NCI-H526 treated with DMSO at 0.1 percent for 48 hours (cell line): Measurements from ENCODE around the gene SLC35G2.
"Not testable (repeated sequence)": the region's sequence is repeated elsewhere in the genome, so short reads cannot be mapped to it uniquely, and the experiment has no call there.

Experiments
- DNase-seq: peaks from one replicate; lab custom pipeline; 2025; lab: John Stamatoyannopoulos, UW

Gene SLC35G2

DNA sequence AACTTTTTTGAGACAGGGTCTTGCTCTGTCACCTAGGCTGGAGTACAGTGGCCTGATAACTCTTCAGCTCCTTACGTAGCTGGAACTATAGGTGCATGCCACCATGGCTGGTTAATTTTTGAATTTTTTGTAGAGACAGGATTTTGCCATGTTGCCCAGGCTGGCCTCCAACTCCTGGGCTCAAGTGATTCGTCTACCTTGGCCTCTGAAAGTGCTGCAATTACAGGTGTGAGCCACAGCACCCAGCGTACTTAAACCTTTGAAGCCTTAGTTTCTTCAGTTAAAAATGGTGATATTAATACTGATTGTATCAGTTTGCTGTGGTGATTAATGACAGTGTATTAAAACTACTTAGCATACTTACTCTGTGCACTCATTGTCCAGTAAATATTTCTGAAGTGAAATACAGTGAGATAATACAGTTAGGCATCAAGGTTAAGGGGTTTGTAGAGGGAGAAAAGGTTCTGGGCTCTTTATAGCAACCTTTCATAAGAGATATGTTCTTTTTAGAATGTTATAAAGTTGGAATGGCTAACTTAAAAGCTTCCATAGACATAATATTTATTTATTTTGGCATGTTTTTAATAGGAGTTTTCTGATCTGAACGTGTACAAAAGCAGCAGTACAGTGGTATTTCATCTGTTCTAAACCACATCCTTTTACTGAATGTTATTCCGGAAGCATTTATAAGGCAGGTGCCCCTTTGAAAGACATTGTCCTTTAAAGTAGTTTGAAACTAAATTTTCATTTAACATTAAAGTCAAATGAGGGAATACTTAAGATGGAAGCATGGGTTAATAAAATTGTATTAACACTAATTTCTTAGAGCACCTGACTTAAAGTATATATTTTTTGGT, 66.7 kb downstream of the SLC35G2 start:
- DNase-seq = no peak

DNA sequence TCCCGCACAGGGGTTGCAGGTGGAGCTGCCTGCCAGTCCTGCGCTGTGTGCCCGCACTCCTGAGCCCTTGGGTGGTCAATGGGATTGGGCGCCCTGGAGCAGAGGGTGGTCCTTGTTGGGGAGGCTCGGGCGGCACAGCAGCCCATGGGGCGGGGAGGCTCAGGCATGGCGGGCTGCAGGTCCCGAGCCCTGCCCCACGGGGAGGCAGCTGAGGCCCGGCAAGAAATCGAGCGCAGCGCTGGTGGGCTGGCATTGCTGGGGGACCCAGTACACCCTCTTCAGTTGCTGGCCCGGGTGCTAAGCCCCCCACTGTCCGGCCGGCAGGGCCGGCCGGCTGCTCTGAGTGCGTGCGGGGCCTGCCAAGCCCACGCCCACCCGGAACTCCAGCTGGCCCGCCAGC, 71.0 kb downstream of the SLC35G2 start:
- DNase-seq = no peak

DNA sequence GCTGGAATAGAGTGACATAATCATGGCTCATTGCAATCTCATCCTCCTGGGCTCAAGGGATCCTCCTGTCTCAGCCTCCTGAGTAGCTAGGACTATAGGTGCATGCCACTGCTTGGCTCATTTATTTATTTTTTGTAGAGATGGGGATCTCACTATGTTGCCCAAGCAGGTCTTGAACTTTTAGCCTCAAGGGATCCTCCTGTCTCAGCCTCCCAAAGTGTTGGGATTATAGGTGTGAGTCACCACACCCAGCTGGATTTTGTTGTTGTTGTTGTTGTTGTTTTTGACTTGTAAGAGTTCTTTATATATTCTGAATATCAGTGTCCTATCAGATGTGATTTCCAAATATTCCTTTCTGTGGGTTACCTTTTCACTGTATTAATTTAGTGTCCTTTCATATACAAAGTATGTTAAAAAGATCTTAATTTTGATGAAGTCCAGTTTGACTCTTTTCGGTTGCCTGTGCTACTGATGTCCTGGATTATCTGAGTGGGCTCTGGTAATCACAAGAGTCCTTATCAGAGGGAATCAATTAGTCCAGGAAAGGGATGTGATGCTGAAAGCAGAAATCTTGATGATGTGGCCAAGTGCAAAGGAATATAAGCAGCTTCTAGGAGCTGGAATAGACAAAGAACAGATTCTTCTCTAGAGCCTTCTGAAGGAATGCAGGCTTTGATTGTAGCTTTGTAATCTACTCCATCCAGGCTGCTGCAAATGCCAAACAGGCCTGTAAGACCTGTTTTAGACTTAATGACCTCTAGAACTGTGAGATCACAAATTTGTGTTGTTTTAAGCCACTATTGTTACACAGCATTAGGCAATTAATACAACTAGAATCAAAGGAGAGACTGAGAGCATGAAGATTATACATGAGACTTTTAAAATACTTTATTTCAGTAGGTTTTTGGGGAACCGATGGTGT, 73.3 kb downstream of the SLC35G2 start:
- DNase-seq = no peak

DNA sequence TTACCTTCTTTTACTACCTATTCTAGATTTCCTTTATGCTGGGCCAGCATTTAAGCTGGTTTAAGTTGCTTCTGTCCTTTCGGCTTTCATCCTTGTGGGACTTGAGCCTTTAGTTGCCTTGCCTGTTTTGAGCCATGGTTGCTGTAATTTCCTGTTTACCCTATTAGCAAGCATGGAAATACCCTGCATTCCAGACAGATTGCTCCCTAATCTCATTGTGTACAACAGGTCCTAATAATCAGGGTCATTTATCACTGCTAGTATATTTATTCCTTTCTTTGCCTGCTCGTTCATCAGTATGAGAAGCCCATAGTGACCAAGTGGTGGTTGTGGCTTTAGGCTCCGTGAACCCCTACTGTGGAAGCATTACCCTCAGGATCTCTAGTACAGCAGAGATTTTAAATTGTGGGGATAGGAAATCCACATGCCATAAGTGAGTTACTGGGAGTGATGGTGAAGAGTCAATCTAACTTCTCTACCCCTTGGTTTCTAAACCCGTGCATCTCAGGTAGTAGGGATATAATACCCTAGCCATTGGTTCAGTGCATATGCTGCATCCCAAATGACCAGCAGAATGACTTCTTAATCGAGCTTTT, 75.0 kb downstream of the SLC35G2 start:
- no peak for DNase-seq

DNA sequence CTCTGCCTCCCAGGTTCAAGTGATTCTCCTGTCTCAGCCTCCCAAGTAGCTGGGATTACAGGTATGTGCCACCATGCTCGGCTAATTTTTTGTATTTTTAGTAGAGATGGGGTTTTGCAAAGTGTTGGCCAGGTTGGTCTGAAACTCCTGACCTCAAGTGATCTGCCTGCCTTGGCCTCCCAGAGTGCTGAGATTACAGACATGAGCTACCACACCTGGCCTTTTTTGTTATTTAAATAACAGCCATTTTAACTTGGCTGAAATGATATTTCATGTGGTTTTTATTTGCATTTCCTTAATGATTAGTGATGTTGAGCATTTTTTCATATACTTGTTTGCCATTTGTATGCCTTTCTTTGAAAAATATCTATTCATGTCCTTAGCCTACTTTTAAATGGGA, 78.2 kb downstream of the SLC35G2 start:
- not testable (repeated sequence) for DNase-seq

DNA sequence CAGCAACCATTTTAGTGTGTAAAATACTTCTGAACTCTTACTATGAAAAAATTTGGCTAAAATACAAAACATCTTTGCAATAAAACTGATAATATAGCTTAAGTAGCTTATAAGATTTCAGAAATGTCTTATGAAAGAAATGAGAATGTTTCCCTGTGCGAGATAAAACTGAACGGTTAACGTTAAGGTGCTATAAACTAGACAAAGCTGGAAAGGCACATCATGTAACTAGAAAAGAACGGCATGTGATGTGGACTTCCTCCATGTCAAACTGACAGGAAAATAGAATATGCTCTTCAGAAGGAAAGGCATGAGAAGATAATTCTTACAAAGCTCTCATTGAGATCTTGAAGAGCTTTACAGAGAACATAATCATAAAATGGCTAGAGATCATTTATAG, 79.6 kb downstream of the SLC35G2 start:
- DNase-seq = no peak

DNA sequence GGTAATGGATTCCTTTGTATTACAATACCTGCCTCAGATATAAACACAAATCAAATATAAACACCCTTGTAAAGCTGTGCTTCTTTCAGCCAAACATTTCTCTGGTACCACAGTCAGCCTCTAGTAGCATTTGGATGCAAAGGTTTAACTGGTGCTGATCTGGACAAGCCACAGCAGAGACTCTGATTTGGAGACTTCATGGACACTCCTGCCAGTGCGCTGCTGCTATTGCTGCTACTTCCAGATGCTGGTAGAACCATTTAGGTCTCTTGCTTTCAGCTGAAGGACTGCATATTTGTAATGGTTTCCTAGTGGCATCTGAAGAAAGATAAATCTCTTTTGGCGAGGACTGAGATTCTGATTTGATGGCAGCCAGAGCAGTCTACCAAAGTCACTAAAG, 80.0 kb downstream of the SLC35G2 start:
- no peak for DNase-seq

DNA sequence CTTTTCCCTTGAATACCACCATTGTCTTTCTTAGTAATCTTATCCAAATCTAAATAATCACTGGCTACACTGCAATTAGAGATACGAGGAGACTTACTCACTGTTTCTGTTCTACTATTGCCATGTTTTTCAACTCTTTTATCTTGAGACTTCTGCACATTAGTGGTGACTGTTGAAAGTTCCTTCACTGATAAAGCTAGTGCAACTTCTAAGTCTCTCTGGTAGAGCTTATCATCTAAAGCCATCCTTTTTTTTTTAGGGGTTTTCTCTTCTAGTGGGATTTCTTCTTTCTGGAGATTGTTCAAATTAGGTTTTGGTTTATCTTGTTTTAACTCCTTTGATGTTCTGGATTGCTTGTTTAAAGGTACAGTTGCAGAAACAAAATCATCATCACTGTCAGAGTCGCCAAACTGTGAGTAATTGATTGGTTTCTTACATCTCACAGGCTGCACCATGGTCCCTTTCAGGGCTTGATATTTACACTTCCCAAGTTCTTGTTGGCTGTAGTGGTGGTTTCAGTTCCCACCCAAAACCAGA, 80.8 kb downstream of the SLC35G2 start:
- no peak for DNase-seq

DNA sequence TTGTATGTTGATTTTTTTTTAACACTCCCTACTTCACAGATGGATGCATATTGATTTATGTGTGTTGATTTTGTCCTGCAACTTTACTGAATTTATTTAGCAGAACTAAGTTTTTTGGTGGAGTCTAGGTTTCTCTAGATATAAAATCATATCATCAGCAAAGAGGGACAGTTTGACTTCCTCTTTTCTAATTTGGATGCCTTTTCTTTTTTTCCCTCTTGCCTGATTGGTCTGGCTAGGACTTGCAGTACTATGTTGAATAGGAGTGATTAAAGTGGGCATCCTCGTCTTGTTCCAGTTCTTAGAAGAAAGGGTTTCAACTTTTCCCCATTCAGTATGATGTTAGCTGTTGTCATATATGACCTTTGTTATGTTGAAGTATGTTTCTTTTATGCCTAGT, 81.8 kb downstream of the SLC35G2 start:
- not testable (repeated sequence) for DNase-seq

DNA sequence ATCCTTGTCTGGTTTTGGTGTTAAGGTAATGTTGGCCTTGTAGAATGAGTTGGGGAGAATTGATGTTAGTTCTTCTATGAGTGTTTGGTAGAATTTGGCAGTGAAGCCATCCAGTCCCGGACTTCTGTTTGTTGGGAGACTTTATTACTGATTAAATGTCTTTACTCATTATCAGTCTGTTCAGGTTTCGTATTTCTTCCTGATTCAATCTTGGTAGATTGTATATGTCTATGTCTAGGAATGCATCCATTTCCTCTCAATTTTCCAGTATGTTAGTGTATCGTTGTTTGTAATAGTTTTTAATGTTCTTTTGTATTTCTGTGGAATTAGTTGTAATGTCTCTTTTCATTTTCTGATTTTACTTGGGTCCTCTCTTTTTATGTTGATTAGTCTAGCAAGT, 82.5 kb downstream of the SLC35G2 start:
- no peak for DNase-seq

DNA sequence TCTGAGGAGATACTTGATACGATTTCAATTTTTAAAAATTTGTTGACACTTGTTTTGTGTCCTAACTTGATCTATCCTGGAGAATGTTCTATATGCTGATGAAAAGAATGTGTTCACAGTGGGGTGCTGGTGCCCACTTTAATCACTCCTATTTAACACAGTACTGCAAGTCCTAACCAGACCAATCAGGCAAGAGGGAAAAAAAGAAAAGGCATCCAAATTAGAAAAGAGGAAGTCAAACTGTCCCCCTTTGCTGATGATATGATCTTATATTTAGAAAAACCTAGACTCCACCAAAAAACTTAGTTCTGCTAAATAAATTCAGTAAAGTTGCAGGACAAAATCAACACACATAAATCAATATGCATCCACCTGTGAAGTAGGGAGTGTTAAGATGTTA, 83.6 kb downstream of the SLC35G2 start:
- DNase-seq = not testable (repeated sequence)

DNA sequence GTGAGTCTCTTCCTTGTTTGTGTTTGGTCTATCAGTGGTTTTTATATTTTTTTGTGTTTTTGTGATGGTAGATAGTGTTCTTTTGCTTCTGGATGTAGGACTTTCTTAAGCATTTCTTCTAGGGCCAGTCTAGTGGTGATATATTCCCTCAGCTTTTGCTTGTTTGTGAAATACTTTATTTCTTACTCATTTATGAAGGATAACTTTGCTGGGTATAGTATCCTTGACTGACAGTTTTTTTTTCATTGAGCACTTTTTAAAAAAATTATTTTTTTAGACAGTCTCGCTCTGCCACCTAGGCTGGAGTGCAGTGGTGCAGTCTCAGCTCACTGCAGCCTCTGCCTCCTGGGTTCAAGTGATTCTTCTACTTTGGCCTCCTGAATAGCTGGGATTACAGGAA, 85.0 kb downstream of the SLC35G2 start:
- no peak for DNase-seq

DNA sequence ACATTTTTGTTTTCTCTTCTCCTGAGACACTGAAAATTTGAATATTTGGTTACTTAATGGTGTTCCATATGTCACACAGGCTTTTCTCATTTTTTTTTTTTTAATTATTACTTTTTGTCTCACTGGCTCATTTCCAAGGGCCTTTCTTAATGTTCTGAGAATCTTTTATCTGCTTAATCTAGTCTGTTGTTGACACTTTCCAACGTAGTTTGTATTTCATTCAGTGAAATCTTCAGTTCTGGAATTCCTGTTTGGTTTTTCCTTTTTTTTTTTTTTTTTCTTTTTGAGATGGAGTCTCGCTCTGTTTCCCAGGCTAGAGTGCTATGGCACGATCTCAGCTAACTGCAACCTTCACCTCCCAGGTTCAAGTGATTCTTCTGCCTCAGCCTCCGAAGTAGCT, 85.8 kb downstream of the SLC35G2 start:
- DNase-seq = no peak
